MCF 10A (cell line): ENCODE measurements around the gene PRSS50. TPM values are rescaled to one million over a fixed set of nuclear protein-coding genes. Genes with fewer than 3 reads are reported as not detected.

Experiments used
- BruUV-seq: library from RNA; stranded (reverse); fragments of 400-500 nt; replicated peaks from 2 replicates; lab custom pipeline; 2021; lab: Mats Ljungman, UMichigan
- CTCF ChIA-PET: fragments of 300-600 bp; sonication (Branson Sonifier 250); formaldehyde crosslinking; extraction: SDS; loops from one replicate; lab custom pipeline; 2021; ENCODE audit warnings: antibody characterized with exemption, inconsistent platforms; lab: Yijun Ruan, JAX
- POLR2A ChIA-PET: fragments of 300-600, 350-650 bp; sonication (Branson Sonifier 250); formaldehyde crosslinking; extraction: SDS; loops from one replicate; lab custom pipeline; 2020; ENCODE audit warnings: antibody characterized with exemption, inconsistent platforms; lab: Yijun Ruan, JAX
- DNase-seq: peaks from one replicate; pipeline ENCODE4 v3.0.0-alpha.2; 2018; ENCODE audit not compliant: unreplicated experiment
- H3K27ac Mint-ChIP-seq: one replicate; pipeline ENCODE4 v1.8.0; 2022; ENCODE audit warnings: mild to moderate bottlenecking, low read depth, mixed read lengths; ENCODE audit not compliant: unreplicated experiment
- H3K27me3 Mint-ChIP-seq: one replicate; pipeline ENCODE4 v1.8.0; 2022; ENCODE audit warnings: mixed read lengths; ENCODE audit not compliant: insufficient read depth, unreplicated experiment
- H3K36me3 Mint-ChIP-seq: one replicate; pipeline ENCODE4 v1.8.0; 2022; ENCODE audit warnings: mild to moderate bottlenecking, moderate library complexity, mixed read lengths; ENCODE audit not compliant: insufficient read depth, unreplicated experiment
- H3K4me1 Mint-ChIP-seq: one replicate; pipeline ENCODE4 v1.8.0; 2022; ENCODE audit warnings: mixed read lengths; ENCODE audit not compliant: insufficient read depth, unreplicated experiment
- H3K4me3 Mint-ChIP-seq: one replicate; pipeline ENCODE4 v1.8.0; 2022; ENCODE audit warnings: mild to moderate bottlenecking, moderate library complexity, mixed read lengths; ENCODE audit not compliant: unreplicated experiment
- H3K9me3 Mint-ChIP-seq: one replicate; pipeline ENCODE4 v1.8.0; 2022; ENCODE audit warnings: mixed read lengths; ENCODE audit not compliant: unreplicated experiment
- CTCF ChIP-seq: fragments of 200-600 bp; IDR thresholded peaks from one replicate; pipeline ENCODE4 v1.8.0; 2022; ENCODE audit warnings: antibody characterized with exemption, mild to moderate bottlenecking; ENCODE audit not compliant: unreplicated experiment
- intact Hi-C: fragments of 100-400 bp; cut with micrococcal nuclease; formaldehyde crosslinking; loops from 2 replicates; pipeline ENCODE4 v1.14.1; 2022
- total RNA-seq: library from RNA; stranded (reverse); gene quantifications from 2 replicates; pipeline ENCODE4 v1.2.3, GENCODE V29; 2022

The PRSS50 gene
- total RNA-seq, 1 experiment from 2014 or later: not detected

- Mint-ChIP-seq H3K27me3 (no peaks in the 10 kb centered on the region), H3K9me3 (no peaks in the 10 kb centered on the region), H3K27ac (no peak overlapping the region), H3K4me3 (no peak overlapping the region), H3K4me1 (no peaks in the 10 kb centered on the region), H3K36me3 (peaks cover 45% of the 10 kb centered on the region)
- TF ChIP-seq CTCF: no peak
- no TSS peak for BruUV-seq
- POLR2A ChIA-PET: no interaction called here
- intact Hi-C loops: no loop called here
- CTCF ChIA-PET: interaction anchor here (0.6 to 4.1 kb wide), 2 partner anchors 184 to 1210 kb away, joined by 3 to 18 read pairs; no protein-coding TSS in a partner anchor
- no peak for DNase-seq
Observed at GRCh38 chr3:46672349-46672695, 45.3 kb downstream of the PRSS50 start.

GRCh38 chr3:46671541-46672348 lies 45.9 kb downstream of the PRSS50 start:
- no peak overlapping the region for H3K27ac Mint-ChIP-seq
- peaks cover 41% of the 10 kb centered on the region for H3K36me3 Mint-ChIP-seq
- no peak for DNase-seq
- no peak for TF ChIP-seq CTCF
- no peaks in the 10 kb centered on the region for H3K9me3 Mint-ChIP-seq
- ChIA-PET POLR2A (interaction anchor here (0.7 to 3.6 kb wide), 4 partner anchors 10 to 200 kb away, joined by 3 to 27 read pairs (median 11); partner anchors contain the start of gene ALS2CL), CTCF (interaction anchor here (0.5 to 4.1 kb wide), 4 partner anchors 11 to 183 kb away, joined by 3 to 18 read pairs (median 6); no protein-coding TSS in a partner anchor)
- intact Hi-C loops: no loop called here
- no peak overlapping the region for H3K4me3 Mint-ChIP-seq
- no peaks in the 10 kb centered on the region for H3K4me1 Mint-ChIP-seq
- no TSS peak for BruUV-seq
- H3K27me3 Mint-ChIP-seq: no peaks in the 10 kb centered on the region

- intact Hi-C loops: no loop called here
- Mint-ChIP-seq H3K27ac (no peak overlapping the region), H3K36me3 (peaks cover 33% of the 10 kb centered on the region), H3K4me3 (no peak overlapping the region), H3K27me3 (no peaks in the 10 kb centered on the region), H3K4me1 (no peaks in the 10 kb centered on the region), H3K9me3 (no peaks in the 10 kb centered on the region)
- ChIA-PET CTCF (interaction anchor here (0.6 to 4.1 kb wide), 3 partner anchors 10 to 182 kb away, joined by 3 to 18 read pairs (median 9); no protein-coding TSS in a partner anchor), POLR2A (interaction anchor here (1.0 to 3.6 kb wide), 5 partner anchors 8 to 182 kb away, joined by 3 to 27 read pairs (median 6); partner anchors contain the start of gene ALS2CL)
- no peak for DNase-seq
- BruUV-seq: no TSS peak
- TF ChIP-seq CTCF: no peak
Observed at GRCh38 chr3:46670891-46671427, 46.7 kb downstream of the PRSS50 start.
